Prostate gland (tissue), 2 donors: ENCODE measurements around the gene DYNLRB1. TPM values are rescaled to one million over a fixed set of nuclear protein-coding genes. Genes with fewer than 3 reads are reported as not detected.

Source experiments
- DNase-seq: peaks from one replicate; pipeline ENCODE4 v3.0.0-alpha.2; 2019; ENCODE audit warnings: low spot score
- H3K27ac ChIP-seq, 2 donors: fragments of 200-600 bp; sonication (generic); 2 replicates each; pipeline ENCODE4 v1.5.1; 2017 to 2019
- H3K27me3 ChIP-seq: fragments of 200-600 bp; sonication (generic); replicated peaks from 2 replicates; pipeline ENCODE4 v1.5.1; 2019; ENCODE audit not compliant: insufficient read depth
- H3K36me3 ChIP-seq, 2 donors: fragments of 200-600 bp; sonication (generic); 1 replicate in 1 of 2; 2 replicates in 1 of 2; pipeline versions ENCODE4 v1.5.1 to v1.8.1; 2017 to 2019
- H3K4me1 ChIP-seq: fragments of 200-600 bp; sonication (generic); replicated peaks from 2 replicates; pipeline ENCODE4 v1.5.1; 2019
- H3K4me3 ChIP-seq, 2 donors: fragments of 200-600 bp; sonication (generic); 2 replicates each; pipeline ENCODE4 v1.5.1; 2017 to 2019
- H3K9me3 ChIP-seq: fragments of 200-600 bp; sonication (generic); 2 replicates; pipeline ENCODE4 v1.5.1; 2017
- POLR2A ChIP-seq: fragments of 450-650 bp; IDR thresholded peaks from one replicate; pipeline ENCODE4 v1.6.1; 2016; ENCODE audit warnings: antibody characterized with exemption, mild to moderate bottlenecking
- POLR2AphosphoS5 ChIP-seq: sonication (generic); formaldehyde crosslinking; IDR thresholded peaks from one replicate; pipeline ENCODE4 v1.6.1; 2017; ENCODE audit warnings: antibody characterized with exemption
- WGBS: methylation state at CpG from one replicate; pipeline ENCODE4 v1.1.5; 2018; 5-methylcytosine and 5-hydroxymethylcytosine counted together
- intact Hi-C: fragments of 100-400 bp; cut with DNase I; formaldehyde crosslinking; loops from one replicate; pipeline ENCODE4 v1.14.2; 2022
- total RNA-seq, 2 donors: library from RNA; depleted of rRNA; stranded (reverse); fragments of >200 nt; gene quantifications; one replicate each; pipeline ENCODE4 v1.1.0, GENCODE V29; 2016
- TF ChIP-seq, protein P1 (sequence below), 4 experiments: fragments of 200-600 bp in 2 of 4; fragments of 450-650 bp in 2 of 4; sonication (generic) in 2 of 4; IDR thresholded peaks; 1 replicate in 3 of 4; 2 replicates in 1 of 4; pipeline ENCODE4 v1.5.1; 2016 to 2019; ENCODE audit warnings: antibody characterized with exemption in 4 of 4, mild to moderate bottlenecking in 2 of 4, moderate library complexity in 2 of 4

The DYNLRB1 gene
- total RNA-seq, 2 donors from 2014 or later: 132 to 247 TPM

DNA sequence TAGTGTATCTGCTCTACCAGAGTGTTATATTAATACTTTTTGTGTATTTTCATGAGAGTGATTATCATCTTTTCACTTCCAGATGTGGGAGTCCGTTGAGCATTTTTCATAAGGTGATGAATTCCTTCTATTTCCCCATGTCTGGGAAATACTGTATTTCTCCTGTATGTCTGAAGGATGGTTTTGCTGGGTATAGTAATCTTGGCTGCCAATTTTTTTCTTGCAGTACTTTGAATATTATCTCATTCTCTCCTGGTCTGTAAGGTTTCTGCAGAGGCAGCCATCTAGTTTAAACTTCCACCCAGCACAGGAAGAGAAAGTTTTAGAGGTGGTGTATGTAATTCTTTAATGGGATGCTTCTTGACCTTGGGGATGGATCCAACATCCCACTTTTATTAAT lies 15.4 kb upstream of the DYNLRB1 start:
- no peaks in the 10 kb centered on the region for H3K4me1 ChIP-seq
- intact Hi-C loops: no loop called here
- no peaks in the 10 kb centered on the region for H3K36me3 ChIP-seq
- no peaks in the 10 kb centered on the region for H3K27me3 ChIP-seq
- WGBS: 96% methylated on average over 1 of the region's 1 CpG
- TF ChIP-seq POLR2A (no peak), POLR2AphosphoS5 (no peak)
- TF ChIP-seq, protein P1, sequence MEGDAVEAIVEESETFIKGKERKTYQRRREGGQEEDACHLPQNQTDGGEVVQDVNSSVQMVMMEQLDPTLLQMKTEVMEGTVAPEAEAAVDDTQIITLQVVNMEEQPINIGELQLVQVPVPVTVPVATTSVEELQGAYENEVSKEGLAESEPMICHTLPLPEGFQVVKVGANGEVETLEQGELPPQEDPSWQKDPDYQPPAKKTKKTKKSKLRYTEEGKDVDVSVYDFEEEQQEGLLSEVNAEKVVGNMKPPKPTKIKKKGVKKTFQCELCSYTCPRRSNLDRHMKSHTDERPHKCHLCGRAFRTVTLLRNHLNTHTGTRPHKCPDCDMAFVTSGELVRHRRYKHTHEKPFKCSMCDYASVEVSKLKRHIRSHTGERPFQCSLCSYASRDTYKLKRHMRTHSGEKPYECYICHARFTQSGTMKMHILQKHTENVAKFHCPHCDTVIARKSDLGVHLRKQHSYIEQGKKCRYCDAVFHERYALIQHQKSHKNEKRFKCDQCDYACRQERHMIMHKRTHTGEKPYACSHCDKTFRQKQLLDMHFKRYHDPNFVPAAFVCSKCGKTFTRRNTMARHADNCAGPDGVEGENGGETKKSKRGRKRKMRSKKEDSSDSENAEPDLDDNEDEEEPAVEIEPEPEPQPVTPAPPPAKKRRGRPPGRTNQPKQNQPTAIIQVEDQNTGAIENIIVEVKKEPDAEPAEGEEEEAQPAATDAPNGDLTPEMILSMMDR (IDR thresholded peaks at IDR 0.05): no peak
- H3K4me3 ChIP-seq: no peak overlapping the region
- H3K9me3 ChIP-seq: no peaks in the 10 kb centered on the region
- no peak for DNase-seq
- H3K27ac ChIP-seq: no peak overlapping the region

DNA sequence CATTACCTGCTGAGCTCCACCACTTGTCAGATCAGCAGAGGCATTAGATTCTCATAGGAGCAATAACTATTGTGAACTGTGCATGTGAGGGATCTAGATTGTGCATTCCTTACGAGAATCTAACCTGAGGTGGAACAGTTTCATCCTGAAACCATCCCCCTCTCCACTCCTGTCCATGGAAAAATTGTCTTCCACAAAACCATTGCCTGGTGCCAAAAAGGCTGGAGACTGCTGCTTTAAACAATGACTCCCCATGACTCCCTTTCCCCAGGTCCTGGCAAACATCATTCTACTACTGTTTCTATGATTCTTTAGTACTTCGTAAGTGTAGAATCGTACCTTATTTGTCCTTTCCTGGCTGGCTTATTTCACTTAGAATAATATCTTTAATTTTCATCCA lies 9.7 kb upstream of the DYNLRB1 start:
- no peak for TF ChIP-seq POLR2AphosphoS5
- TF ChIP-seq, protein P1 (IDR thresholded peaks at IDR 0.05): no peak
- H3K27ac ChIP-seq: no peak overlapping the region
- intact Hi-C loops: no loop called here
- H3K9me3 ChIP-seq: no peaks in the 10 kb centered on the region
- no peak for DNase-seq
- no peak overlapping the region for H3K4me3 ChIP-seq
- H3K4me1 ChIP-seq: no peaks in the 10 kb centered on the region
- 92% methylated on average over 3 of the region's 3 CpGs for WGBS
- H3K27me3 ChIP-seq: no peaks in the 10 kb centered on the region
- no peaks in the 10 kb centered on the region for H3K36me3 ChIP-seq

DNA sequence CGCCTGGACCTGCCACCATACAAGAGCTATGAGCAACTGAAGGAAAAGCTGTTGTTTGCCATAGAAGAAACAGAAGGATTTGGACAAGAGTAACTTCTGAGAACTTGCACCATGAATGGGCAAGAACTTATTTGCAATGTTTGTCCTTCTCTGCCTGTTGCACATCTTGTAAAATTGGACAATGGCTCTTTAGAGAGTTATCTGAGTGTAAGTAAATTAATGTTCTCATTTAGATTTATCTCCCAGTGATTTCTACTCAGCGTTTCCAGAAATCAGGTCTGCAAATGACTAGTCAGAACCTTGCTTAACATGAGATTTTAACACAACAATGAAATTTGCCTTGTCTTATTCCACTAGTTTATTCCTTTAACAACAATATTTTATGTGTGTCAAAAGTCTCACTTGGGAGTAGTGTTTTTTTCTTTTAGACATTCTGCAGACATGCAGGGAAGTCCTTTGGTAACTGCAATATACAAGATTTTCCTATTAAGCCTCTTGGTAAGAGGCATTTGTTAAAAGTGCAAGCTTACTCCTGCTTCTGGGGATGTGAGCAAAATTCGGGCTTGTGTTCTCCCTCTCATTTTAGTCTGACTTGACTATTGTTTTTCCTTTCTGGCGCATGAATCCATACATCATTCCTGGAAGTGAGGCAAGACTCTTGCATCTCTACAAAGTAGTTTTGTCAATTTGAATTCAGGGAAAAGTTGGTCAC lies 8.4 kb upstream of the DYNLRB1 start:
- Histone ChIP-seq H3K9me3 (no peaks in the 10 kb centered on the region), H3K27ac (no peak overlapping the region), H3K4me1 (no peaks in the 10 kb centered on the region), H3K27me3 (no peaks in the 10 kb centered on the region), H3K4me3 (no peak overlapping the region), H3K36me3 (no peaks in the 10 kb centered on the region)
- TF ChIP-seq POLR2AphosphoS5 (no peak), POLR2A (no peak)
- TF ChIP-seq, protein P1 (IDR thresholded peaks at IDR 0.05): no peak
- no peak for DNase-seq
- 63% methylated on average over 4 of the region's 4 CpGs for WGBS
- intact Hi-C loops: no loop called here

DNA sequence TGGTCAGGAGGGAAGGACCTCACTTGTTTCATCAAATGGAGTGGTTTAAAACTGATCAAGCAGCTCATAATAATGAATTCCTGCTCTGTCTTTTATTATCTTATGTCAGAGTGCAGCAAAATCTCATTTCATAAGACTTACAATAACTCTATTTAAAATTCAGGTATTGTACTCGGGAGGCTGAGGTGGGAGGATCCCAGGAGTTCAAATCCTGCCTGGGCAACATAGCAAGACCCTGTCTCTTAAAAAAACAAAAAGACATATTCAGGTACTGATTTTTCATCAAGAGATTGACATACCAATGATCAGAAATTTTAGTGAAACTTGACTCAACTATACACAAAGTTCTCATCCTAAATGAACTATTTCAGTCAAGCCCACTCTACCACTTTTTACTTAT lies 5.6 kb upstream of the DYNLRB1 start:
- Histone ChIP-seq H3K4me1 (no peaks in the 10 kb centered on the region), H3K9me3 (no peaks in the 10 kb centered on the region), H3K27me3 (no peaks in the 10 kb centered on the region), H3K27ac (no peak overlapping the region), H3K4me3 (no peak overlapping the region), H3K36me3 (no peaks in the 10 kb centered on the region)
- intact Hi-C loops: no loop called here
- DNase-seq: no peak
- WGBS: 97% methylated on average over 1 of the region's 1 CpG
- TF ChIP-seq POLR2AphosphoS5: no peak
- no peak for TF ChIP-seq POLR2A
- TF ChIP-seq, protein P1 (IDR thresholded peaks at IDR 0.05): no peak

DNA sequence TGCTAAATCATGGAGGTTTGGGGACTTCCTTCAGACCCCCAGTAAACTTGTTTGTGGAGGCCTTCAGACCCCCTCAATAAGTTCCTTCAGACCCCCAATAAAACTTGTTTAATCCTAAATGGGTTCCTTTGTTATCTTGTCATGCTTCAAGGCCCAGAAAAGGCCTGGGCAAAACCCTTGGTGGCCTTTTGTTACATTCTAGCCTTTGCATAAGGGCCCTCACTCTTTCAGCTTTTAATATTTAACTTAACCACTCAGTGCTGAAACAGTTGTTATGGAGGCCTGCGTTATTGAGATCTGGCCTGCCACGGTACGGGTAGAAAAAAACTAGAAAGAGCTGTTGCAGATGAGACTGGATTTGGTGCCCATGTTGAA lies 4.3 kb upstream of the DYNLRB1 start:
- H3K36me3 ChIP-seq: no peaks in the 10 kb centered on the region
- H3K27ac ChIP-seq: no peak overlapping the region
- H3K4me3 ChIP-seq: no peak overlapping the region
- 72% methylated on average over 3 of the region's 3 CpGs for WGBS
- H3K4me1 ChIP-seq: no peaks in the 10 kb centered on the region
- intact Hi-C loops: no loop called here
- TF ChIP-seq, protein P1 (IDR thresholded peaks at IDR 0.05): no peak
- TF ChIP-seq POLR2A (no peak), POLR2AphosphoS5 (no peak)
- no peak for DNase-seq
- no peaks in the 10 kb centered on the region for H3K27me3 ChIP-seq
- no peaks in the 10 kb centered on the region for H3K9me3 ChIP-seq
